ENCODE data around the gene ELN.

GRCh38 chr7:74069086-74069541 is 41.1 kb downstream of the ELN start:
- no peak for TF ChIP-seq POLR2A (IDR thresholded peaks at IDR 0.05; ENCODE audit: low read length)
- TF ChIP-seq GATA1 (IDR thresholded peaks at IDR 0.05; ENCODE audit: low read depth, low read length): no peak

All from erythroblast (primary cell).